Measurements from ENCODE around the gene POTEI. TPM values are rescaled to one million over a fixed set of nuclear protein-coding genes. Genes with fewer than 3 reads are reported as not detected.
"Not testable (repeated sequence)": the region's sequence is repeated elsewhere in the genome, so short reads cannot be mapped to it uniquely, and the experiment has no call there.

POTEI gene
- total RNA-seq, 3 donors from 2014 or later, result 0.07 to 0.14 TPM; not detected in 1

- ATAC-seq; intact Hi-C loops (cut with DNase I, micrococcal nuclease); H3K4me1 ChIP-seq (ENCODE audit: low read depth); DNase-seq; H3K36me3 ChIP-seq (ENCODE audit: low read depth); H3K4me3 ChIP-seq; H3K9me3 ChIP-seq: not testable (repeated sequence)
Measured at GRCh38 chr2:130527365-130527967, 18.3 kb upstream of the POTEI start.

- H3K4me3 ChIP-seq; H3K36me3 ChIP-seq (ENCODE audit: low read depth); DNase-seq; H3K9me3 ChIP-seq; H3K4me1 ChIP-seq (ENCODE audit: low read depth); intact Hi-C loops (cut with DNase I, micrococcal nuclease): not testable (repeated sequence)
- ATAC-seq, result peak; percentile 45
Measured at GRCh38 chr2:130522390-130522789, 13.3 kb upstream of the POTEI start.

- not testable (repeated sequence) for ATAC-seq
Measured at GRCh38 chr2:130520992-130521391, 11.9 kb upstream of the POTEI start, which contains the start of gene CFC1B. Gene CFC1B, plus strand, starts transcription at chr2:130521222. Its CDS starts 263 bp downstream, at chr2:130521485.

GRCh38 chr2:130518516-130519106 lies 9.5 kb upstream of the POTEI start:
- intact Hi-C loops (cut with DNase I, micrococcal nuclease); DNase-seq; H3K4me3 ChIP-seq; H3K9me3 ChIP-seq; H3K4me1 ChIP-seq (ENCODE audit: low read depth); H3K36me3 ChIP-seq (ENCODE audit: low read depth): not testable (repeated sequence)
- ATAC-seq, result peak; percentile 83

More at GRCh38 chr2:130520992-130521391, 11.9 kb upstream of the POTEI start, which contains the start of gene CFC1B:
- intact Hi-C loops (cut with DNase I, micrococcal nuclease); H3K4me3 ChIP-seq; DNase-seq; H3K36me3 ChIP-seq (ENCODE audit: low read depth); H3K9me3 ChIP-seq; H3K4me1 ChIP-seq (ENCODE audit: low read depth): not testable (repeated sequence)

GRCh38 chr2:130511747-130512451 lies 2.8 kb upstream of the POTEI start:
- H3K4me1 ChIP-seq (ENCODE audit: low read depth); DNase-seq; intact Hi-C loops (cut with DNase I, micrococcal nuclease); H3K36me3 ChIP-seq (ENCODE audit: low read depth); H3K9me3 ChIP-seq; H3K4me3 ChIP-seq: not testable (repeated sequence)
- peak; percentile 24 for ATAC-seq

- peak; percentile 30 for ATAC-seq
- H3K4me1 ChIP-seq (ENCODE audit: low read depth); H3K9me3 ChIP-seq; DNase-seq; H3K36me3 ChIP-seq (ENCODE audit: low read depth); H3K4me3 ChIP-seq; intact Hi-C loops (cut with DNase I, micrococcal nuclease): not testable (repeated sequence)
Measured at GRCh38 chr2:130510807-130511746, 1.9 kb upstream of the POTEI start.

- intact Hi-C loops (cut with DNase I, micrococcal nuclease); H3K36me3 ChIP-seq (ENCODE audit: low read depth); DNase-seq; H3K4me1 ChIP-seq (ENCODE audit: low read depth); ATAC-seq; H3K4me3 ChIP-seq; H3K9me3 ChIP-seq: not testable (repeated sequence)
Measured at GRCh38 chr2:130491073-130491472, 18.1 kb downstream of the POTEI start.

- intact Hi-C loops (cut with DNase I, micrococcal nuclease); DNase-seq; H3K4me3 ChIP-seq; ATAC-seq; H3K4me1 ChIP-seq (ENCODE audit: low read depth); H3K36me3 ChIP-seq (ENCODE audit: low read depth); H3K9me3 ChIP-seq: not testable (repeated sequence)
Measured at GRCh38 chr2:130455413-130455812, 53.7 kb downstream of the POTEI start.

- ATAC-seq; H3K4me3 ChIP-seq; H3K9me3 ChIP-seq; H3K36me3 ChIP-seq (ENCODE audit: low read depth); intact Hi-C loops (cut with DNase I, micrococcal nuclease); H3K4me1 ChIP-seq (ENCODE audit: low read depth): not testable (repeated sequence)
- DNase-seq, result peak in 1 of 3 donors; percentile 4
Measured at GRCh38 chr2:130454712-130455083, 54.4 kb downstream of the POTEI start.

GRCh38 chr2:130453955-130454711 lies 55.0 kb downstream of the POTEI start:
- intact Hi-C loops (cut with DNase I, micrococcal nuclease); ATAC-seq; DNase-seq; H3K4me3 ChIP-seq; H3K36me3 ChIP-seq (ENCODE audit: low read depth); H3K4me1 ChIP-seq (ENCODE audit: low read depth); H3K9me3 ChIP-seq: not testable (repeated sequence)

GRCh38 chr2:130452897-130453296 lies 56.2 kb downstream of the POTEI start:
- H3K9me3 ChIP-seq; H3K36me3 ChIP-seq (ENCODE audit: low read depth); ATAC-seq; intact Hi-C loops (cut with DNase I, micrococcal nuclease); H3K4me1 ChIP-seq (ENCODE audit: low read depth); H3K4me3 ChIP-seq; DNase-seq: not testable (repeated sequence)

- H3K4me1 ChIP-seq (ENCODE audit: low read depth); H3K9me3 ChIP-seq; H3K4me3 ChIP-seq; intact Hi-C loops (cut with DNase I, micrococcal nuclease); ATAC-seq; DNase-seq; H3K36me3 ChIP-seq (ENCODE audit: low read depth): not testable (repeated sequence)
Measured at GRCh38 chr2:130451823-130452222, 57.3 kb downstream of the POTEI start.

GRCh38 chr2:130451278-130451677 lies 57.9 kb downstream of the POTEI start:
- H3K9me3 ChIP-seq; DNase-seq; H3K4me1 ChIP-seq (ENCODE audit: low read depth); H3K4me3 ChIP-seq; H3K36me3 ChIP-seq (ENCODE audit: low read depth); intact Hi-C loops (cut with DNase I, micrococcal nuclease); ATAC-seq: not testable (repeated sequence)
